Measurements from ENCODE around the gene PRXL2B.

PRXL2B gene

DNA sequence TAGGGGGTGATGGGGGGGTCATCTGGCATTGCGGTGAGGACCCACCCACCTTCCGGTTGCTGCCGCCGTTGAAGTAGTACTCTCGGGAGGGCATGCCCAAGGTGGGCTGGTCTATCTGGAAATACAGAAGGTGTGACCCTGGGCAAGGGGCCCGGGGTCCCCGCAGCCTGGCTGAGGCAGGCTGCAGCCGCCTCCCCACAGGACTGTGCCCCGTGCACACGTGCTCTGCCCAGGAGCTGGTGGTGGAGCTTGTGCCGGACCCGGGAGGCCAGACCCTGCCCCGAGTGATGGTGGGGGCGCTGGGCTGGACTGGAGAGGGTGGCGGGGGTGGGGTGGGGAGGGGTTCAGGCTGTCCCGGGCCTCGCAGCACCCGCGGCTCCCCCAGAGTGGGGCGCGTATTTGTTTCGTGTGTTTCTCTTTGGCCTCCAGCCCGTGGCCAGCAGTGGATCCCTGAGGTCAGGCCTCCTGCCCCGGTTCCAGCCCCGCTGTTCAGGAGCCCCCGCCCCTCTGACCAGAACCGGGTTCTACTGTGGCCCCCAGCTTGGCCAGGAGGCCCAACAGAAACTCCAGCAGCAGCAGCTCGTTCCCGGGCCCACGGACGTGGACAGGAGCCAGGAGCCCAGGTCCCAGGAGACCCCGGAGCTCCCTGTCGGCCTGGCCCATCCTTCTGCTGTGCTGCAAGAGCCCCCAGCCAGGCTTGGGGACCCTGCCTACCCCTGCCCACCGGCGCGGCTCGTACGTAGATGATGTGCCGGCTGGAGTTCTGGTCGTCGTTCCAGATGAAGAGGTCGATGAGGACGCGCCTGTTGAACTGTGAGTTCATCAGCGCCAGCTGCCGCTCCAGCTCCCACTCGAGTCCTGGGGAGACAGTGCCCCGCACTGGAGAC is 19.2 kb downstream of the PRXL2B start:
- Histone ChIP-seq H3F3A (ENCODE audit: insufficient read depth, low read length) (no peaks in the 10 kb centered on the region), H3K79me2 (ENCODE audit: low read length) (no peaks in the 10 kb centered on the region), H3K4me1 (ENCODE audit: low read length) (no peaks in the 10 kb centered on the region), H3K9me3 (replicated peaks; ENCODE audit: insufficient read depth, low read length) (no peaks in the 10 kb centered on the region), H3K4me2 (ENCODE audit: low read depth, low read length) (no peak overlapping the region), H3K9ac (ENCODE audit: low read length) (no peak overlapping the region), H3K36me3 (replicated peaks; ENCODE audit: insufficient read depth, low read length) (no peaks in the 10 kb centered on the region), H3K27ac (ENCODE audit: low read length) (no peak overlapping the region), H3K9me2 (replicated peaks; ENCODE audit: insufficient read depth, low read length) (no peaks in the 10 kb centered on the region), H4K20me1 (ENCODE audit: insufficient read depth, low read length) (no peaks in the 10 kb centered on the region), H2AFZ (ENCODE audit: low read length) (no peak overlapping the region), H3K4me3 (ENCODE audit: low read length) (no peak overlapping the region), H3K27me3 (replicated peaks; ENCODE audit: insufficient read depth, low read length) (peaks cover 96% of the 10 kb centered on the region)
- DNase-seq = no peak
- no peak for TF ChIP-seq EZH2 (optimal IDR thresholded peaks at IDR 0.05; ENCODE audit: low read depth, low read length)

DNA sequence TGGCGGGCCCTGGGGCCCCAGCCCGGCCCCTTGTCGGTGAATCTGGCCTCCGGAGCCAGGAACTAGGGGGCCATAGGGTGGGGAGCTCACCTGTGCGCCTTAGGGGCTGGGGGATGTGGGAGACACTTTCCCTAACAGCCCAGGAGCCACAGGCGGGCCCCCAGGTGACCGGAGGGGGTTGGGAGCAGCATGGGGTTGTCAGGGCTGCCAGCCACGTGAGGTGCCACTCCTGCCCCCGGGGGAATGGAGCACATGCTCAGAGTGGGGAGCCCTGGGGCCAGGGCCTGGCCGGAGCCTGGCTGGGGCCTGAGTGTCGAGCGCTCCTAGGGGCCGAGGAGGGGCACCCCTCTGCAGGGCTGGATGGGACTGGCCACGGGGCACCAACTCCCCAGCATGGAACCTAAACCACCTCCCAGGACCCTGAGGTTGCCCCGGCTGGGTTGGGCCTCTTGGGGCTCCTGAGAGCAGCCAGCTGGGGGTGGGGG is 19.9 kb downstream of the PRXL2B start:
- no peak overlapping the region for H3K27ac ChIP-seq (ENCODE audit: low read length)
- H3F3A ChIP-seq (ENCODE audit: insufficient read depth, low read length) = no peaks in the 10 kb centered on the region
- no peaks in the 10 kb centered on the region for H3K4me1 ChIP-seq (ENCODE audit: low read length)
- no peak overlapping the region for H3K9ac ChIP-seq (ENCODE audit: low read length)
- no peaks in the 10 kb centered on the region for H3K36me3 ChIP-seq (replicated peaks; ENCODE audit: insufficient read depth, low read length)
- H4K20me1 ChIP-seq (ENCODE audit: insufficient read depth, low read length) = no peaks in the 10 kb centered on the region
- no peak overlapping the region for H3K4me3 ChIP-seq (ENCODE audit: low read length)
- no peaks in the 10 kb centered on the region for H3K9me2 ChIP-seq (replicated peaks; ENCODE audit: insufficient read depth, low read length)
- DNase-seq = no peak
- no peak overlapping the region for H2AFZ ChIP-seq (ENCODE audit: low read length)
- no peak overlapping the region for H3K4me2 ChIP-seq (ENCODE audit: low read depth, low read length)
- H3K9me3 ChIP-seq (replicated peaks; ENCODE audit: insufficient read depth, low read length) = no peaks in the 10 kb centered on the region
- H3K79me2 ChIP-seq (ENCODE audit: low read length) = no peaks in the 10 kb centered on the region
- TF ChIP-seq EZH2phosphoT487 (IDR thresholded peaks at IDR 0.05; ENCODE audit: low read length) (no peak), EZH2 (optimal IDR thresholded peaks at IDR 0.05; ENCODE audit: low read depth, low read length) (no peak)
- TF ChIP-seq, protein P1, sequence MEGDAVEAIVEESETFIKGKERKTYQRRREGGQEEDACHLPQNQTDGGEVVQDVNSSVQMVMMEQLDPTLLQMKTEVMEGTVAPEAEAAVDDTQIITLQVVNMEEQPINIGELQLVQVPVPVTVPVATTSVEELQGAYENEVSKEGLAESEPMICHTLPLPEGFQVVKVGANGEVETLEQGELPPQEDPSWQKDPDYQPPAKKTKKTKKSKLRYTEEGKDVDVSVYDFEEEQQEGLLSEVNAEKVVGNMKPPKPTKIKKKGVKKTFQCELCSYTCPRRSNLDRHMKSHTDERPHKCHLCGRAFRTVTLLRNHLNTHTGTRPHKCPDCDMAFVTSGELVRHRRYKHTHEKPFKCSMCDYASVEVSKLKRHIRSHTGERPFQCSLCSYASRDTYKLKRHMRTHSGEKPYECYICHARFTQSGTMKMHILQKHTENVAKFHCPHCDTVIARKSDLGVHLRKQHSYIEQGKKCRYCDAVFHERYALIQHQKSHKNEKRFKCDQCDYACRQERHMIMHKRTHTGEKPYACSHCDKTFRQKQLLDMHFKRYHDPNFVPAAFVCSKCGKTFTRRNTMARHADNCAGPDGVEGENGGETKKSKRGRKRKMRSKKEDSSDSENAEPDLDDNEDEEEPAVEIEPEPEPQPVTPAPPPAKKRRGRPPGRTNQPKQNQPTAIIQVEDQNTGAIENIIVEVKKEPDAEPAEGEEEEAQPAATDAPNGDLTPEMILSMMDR (IDR thresholded peaks at IDR 0.05; ENCODE audit: low read length) = no peak
- H3K27me3 ChIP-seq (replicated peaks; ENCODE audit: insufficient read depth, low read length) = peaks cover 92% of the 10 kb centered on the region

GRCh38 chr1:2606881-2607621 is 20.5 kb downstream of the PRXL2B start:
- TF ChIP-seq, protein P1 (IDR thresholded peaks at IDR 0.05; ENCODE audit: low read length) = no peak
- TF ChIP-seq EZH2 (optimal IDR thresholded peaks at IDR 0.05; ENCODE audit: low read depth, low read length) = no peak
- no peak overlapping the region for H3K4me2 ChIP-seq (ENCODE audit: low read depth, low read length)
- H3K36me3 ChIP-seq (replicated peaks; ENCODE audit: insufficient read depth, low read length) = no peaks in the 10 kb centered on the region
- no peaks in the 10 kb centered on the region for H4K20me1 ChIP-seq (ENCODE audit: insufficient read depth, low read length)
- H3K9ac ChIP-seq (ENCODE audit: low read length) = no peak overlapping the region
- no peak for DNase-seq
- no peaks in the 10 kb centered on the region for H3K79me2 ChIP-seq (ENCODE audit: low read length)
- no peaks in the 10 kb centered on the region for H3K4me1 ChIP-seq (ENCODE audit: low read length)
- H2AFZ ChIP-seq (ENCODE audit: low read length) = no peak overlapping the region
- H3K9me3 ChIP-seq (replicated peaks; ENCODE audit: insufficient read depth, low read length) = no peaks in the 10 kb centered on the region
- no peaks in the 10 kb centered on the region for H3F3A ChIP-seq (ENCODE audit: insufficient read depth, low read length)
- H3K27me3 ChIP-seq (replicated peaks; ENCODE audit: insufficient read depth, low read length) = peaks cover 92% of the 10 kb centered on the region
- H3K4me3 ChIP-seq (ENCODE audit: low read length) = no peak overlapping the region
- no peaks in the 10 kb centered on the region for H3K9me2 ChIP-seq (replicated peaks; ENCODE audit: insufficient read depth, low read length)
- no peak overlapping the region for H3K27ac ChIP-seq (ENCODE audit: low read length)

All from MM.1S (cell line).